Endothelial cell of umbilical vein (primary cell): ENCODE data around the gene ZNRF1.

Source experiments
- CTCF ChIP-seq, 2 donors: IDR thresholded peaks; 1 replicate in 1 of 2; 2 replicates in 1 of 2; pipeline ENCODE4 v1.5.1; 2011; ENCODE audit warnings: low read length in 2 of 2, mild to moderate bottlenecking in 2 of 2, moderate library complexity in 2 of 2, control low read depth in 1 of 2, inconsistent platforms in 1 of 2, low read depth in 1 of 2; ENCODE audit not compliant: insufficient read depth in 1 of 2; ENCODE audit errors: extremely low read depth in 1 of 2
- EZH2 ChIP-seq: IDR thresholded peaks from 2 replicates; pipeline ENCODE4 v1.6.1; 2012; ENCODE audit warnings: borderline replicate concordance, low read depth, mild to moderate bottlenecking, moderate library complexity, low read length, inconsistent platforms; ENCODE audit not compliant: severe bottlenecking
- FOS ChIP-seq: IDR thresholded peaks from 2 replicates; pipeline ENCODE4 v1.6.1; 2011; ENCODE audit warnings: mild to moderate bottlenecking, low read length, moderate library complexity, borderline replicate concordance; ENCODE audit not compliant: insufficient read depth
- JUN ChIP-seq: IDR thresholded peaks from 2 replicates; pipeline ENCODE4 v1.6.1; 2011; ENCODE audit warnings: borderline replicate concordance, low read depth; ENCODE audit not compliant: insufficient read length, insufficient read depth
- MAX ChIP-seq: IDR thresholded peaks from 2 replicates; pipeline ENCODE4 v1.6.1; 2011; ENCODE audit not compliant: insufficient read depth, insufficient read length
- MYC ChIP-seq: IDR thresholded peaks from one replicate; pipeline ENCODE4 v1.6.1; 2011; ENCODE audit warnings: mild to moderate bottlenecking, low read depth, low read length
- POLR2A ChIP-seq: IDR thresholded peaks from 2 replicates; pipeline ENCODE4 v1.6.1; 2012; ENCODE audit warnings: low read depth, mild to moderate bottlenecking, control low read depth, low read length
- POLR2AphosphoS5 ChIP-seq: IDR thresholded peaks from 2 replicates; pipeline ENCODE4 v1.6.1; 2012; ENCODE audit warnings: low read depth, mild to moderate bottlenecking, control low read depth, low read length, moderate library complexity; ENCODE audit not compliant: insufficient read depth

- TF ChIP-seq POLR2A = no peak
- no peak for TF ChIP-seq CTCF (IDR thresholded peaks at IDR 0.05; ENCODE audit: extremely low read depth in 1 of 2, insufficient read depth in 1 of 2, low read depth in 1 of 2, low read length in 2 of 2)
- no peak for TF ChIP-seq MYC
- no peak for TF ChIP-seq POLR2AphosphoS5
- TF ChIP-seq JUN = no peak
- no peak for TF ChIP-seq MAX
- TF ChIP-seq EZH2 = no peak
- TF ChIP-seq FOS = no peak
These were observed 20.2 kb downstream of the ZNRF1 start for GRCh38 chr16:75019007-75019406.
